Measurements from ENCODE around the gene THAP7.

Gene THAP7

GRCh38 chr22:20951151-20951931 is 50.6 kb downstream of the THAP7 start:
- Histone ChIP-seq H3K27me3 (ENCODE audit: insufficient read depth, low read length) (no peaks in the 10 kb centered on the region), H3K9me2 (ENCODE audit: low read depth, low read length) (no peaks in the 10 kb centered on the region), H3K79me2 (ENCODE audit: insufficient read depth, low read length) (peaks cover 19% of the 10 kb centered on the region), H3K4me2 (ENCODE audit: low read length) (no peak overlapping the region), H3K4me1 (ENCODE audit: insufficient read depth, low read length, severe bottlenecking) (no peaks in the 10 kb centered on the region), H2AFZ (ENCODE audit: low read length) (no peak overlapping the region), H3K9ac (ENCODE audit: low read length) (no peak overlapping the region), H3K27ac (ENCODE audit: low read depth, low read length, poor library complexity, severe bottlenecking) (no peak overlapping the region), H3K4me3 (ENCODE audit: low read depth, low read length, poor library complexity, severe bottlenecking) (no peak overlapping the region), H3F3A (ENCODE audit: insufficient read depth, low read length) (no peaks in the 10 kb centered on the region), H3K9me3 (ENCODE audit: low read length) (no peaks in the 10 kb centered on the region), H4K20me1 (ENCODE audit: insufficient read depth, low read length) (peaks cover 5% of the 10 kb centered on the region; the same call in 1 of the 2 replicates), H3K36me3 (ENCODE audit: insufficient read depth, low read length) (peaks cover 67% of the 10 kb centered on the region)
- TF ChIP-seq, protein P1, sequence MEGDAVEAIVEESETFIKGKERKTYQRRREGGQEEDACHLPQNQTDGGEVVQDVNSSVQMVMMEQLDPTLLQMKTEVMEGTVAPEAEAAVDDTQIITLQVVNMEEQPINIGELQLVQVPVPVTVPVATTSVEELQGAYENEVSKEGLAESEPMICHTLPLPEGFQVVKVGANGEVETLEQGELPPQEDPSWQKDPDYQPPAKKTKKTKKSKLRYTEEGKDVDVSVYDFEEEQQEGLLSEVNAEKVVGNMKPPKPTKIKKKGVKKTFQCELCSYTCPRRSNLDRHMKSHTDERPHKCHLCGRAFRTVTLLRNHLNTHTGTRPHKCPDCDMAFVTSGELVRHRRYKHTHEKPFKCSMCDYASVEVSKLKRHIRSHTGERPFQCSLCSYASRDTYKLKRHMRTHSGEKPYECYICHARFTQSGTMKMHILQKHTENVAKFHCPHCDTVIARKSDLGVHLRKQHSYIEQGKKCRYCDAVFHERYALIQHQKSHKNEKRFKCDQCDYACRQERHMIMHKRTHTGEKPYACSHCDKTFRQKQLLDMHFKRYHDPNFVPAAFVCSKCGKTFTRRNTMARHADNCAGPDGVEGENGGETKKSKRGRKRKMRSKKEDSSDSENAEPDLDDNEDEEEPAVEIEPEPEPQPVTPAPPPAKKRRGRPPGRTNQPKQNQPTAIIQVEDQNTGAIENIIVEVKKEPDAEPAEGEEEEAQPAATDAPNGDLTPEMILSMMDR (IDR thresholded peaks at IDR 0.05; ENCODE audit: low read length): no peak
- no peak for TF ChIP-seq EZH2 (IDR thresholded peaks at IDR 0.05; ENCODE audit: borderline replicate concordance, low read length)

GRCh38 chr22:20949698-20950183 is 52.2 kb downstream of the THAP7 start:
- Histone ChIP-seq H3K4me2 (ENCODE audit: low read length) (no peak overlapping the region), H2AFZ (ENCODE audit: low read length) (no peak overlapping the region), H3K9me2 (ENCODE audit: low read depth, low read length) (no peaks in the 10 kb centered on the region), H3K9me3 (ENCODE audit: low read length) (no peaks in the 10 kb centered on the region), H3K36me3 (ENCODE audit: insufficient read depth, low read length) (peaks cover 77% of the 10 kb centered on the region), H3K27me3 (ENCODE audit: insufficient read depth, low read length) (no peaks in the 10 kb centered on the region), H4K20me1 (ENCODE audit: insufficient read depth, low read length) (peaks cover 5% of the 10 kb centered on the region; the same call in 1 of the 2 replicates), H3K4me1 (ENCODE audit: insufficient read depth, low read length, severe bottlenecking) (peaks cover 5% of the 10 kb centered on the region), H3F3A (ENCODE audit: insufficient read depth, low read length) (no peaks in the 10 kb centered on the region), H3K79me2 (ENCODE audit: insufficient read depth, low read length) (peaks cover 35% of the 10 kb centered on the region), H3K27ac (ENCODE audit: low read depth, low read length, poor library complexity, severe bottlenecking) (no peak overlapping the region), H3K9ac (ENCODE audit: low read length) (no peak overlapping the region), H3K4me3 (ENCODE audit: low read depth, low read length, poor library complexity, severe bottlenecking) (no peak overlapping the region)
- TF ChIP-seq, protein P1 (IDR thresholded peaks at IDR 0.05; ENCODE audit: low read length): no peak
- TF ChIP-seq EZH2 (IDR thresholded peaks at IDR 0.05; ENCODE audit: borderline replicate concordance, low read length): no peak
